Measurements from ENCODE around the gene HS1BP3.

The HS1BP3 gene

DNA sequence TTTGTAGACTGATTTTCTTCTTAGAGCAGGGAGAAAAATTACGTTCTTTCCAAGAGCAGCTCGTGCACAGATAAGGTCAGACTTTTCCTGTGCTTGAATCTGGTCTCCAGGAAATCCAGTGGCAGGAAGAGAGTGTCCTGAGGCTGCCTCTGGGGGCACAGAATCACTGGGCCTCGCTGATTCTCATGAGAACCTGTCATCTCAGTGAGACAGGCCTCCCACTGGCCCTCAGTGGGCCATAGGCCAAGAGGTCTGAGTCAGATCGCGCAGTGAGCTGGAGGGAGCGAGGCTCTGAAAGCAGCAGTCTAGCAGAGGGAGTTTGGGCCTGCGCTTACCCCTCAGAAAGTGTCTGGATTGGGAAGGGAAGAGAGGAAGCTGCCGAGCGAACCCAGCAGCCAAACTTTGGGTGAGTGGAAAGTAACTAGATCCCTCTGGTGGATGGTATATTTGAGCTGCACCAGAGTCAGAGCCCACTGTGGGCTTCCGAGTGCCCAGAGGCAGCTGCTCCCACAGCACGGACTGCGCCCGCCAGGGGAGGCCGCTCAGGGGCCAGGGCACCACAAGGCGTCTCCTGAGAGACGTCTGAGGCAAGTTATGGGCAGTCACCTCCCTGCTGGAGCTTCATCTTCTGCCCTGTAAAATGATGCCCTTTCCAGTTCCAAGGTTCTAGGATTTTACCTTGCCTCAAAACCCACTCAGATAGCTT is 24.2 kb upstream of the HS1BP3 start:
- no peak for DNase-seq (ENCODE audit: low spot score)

DNA sequence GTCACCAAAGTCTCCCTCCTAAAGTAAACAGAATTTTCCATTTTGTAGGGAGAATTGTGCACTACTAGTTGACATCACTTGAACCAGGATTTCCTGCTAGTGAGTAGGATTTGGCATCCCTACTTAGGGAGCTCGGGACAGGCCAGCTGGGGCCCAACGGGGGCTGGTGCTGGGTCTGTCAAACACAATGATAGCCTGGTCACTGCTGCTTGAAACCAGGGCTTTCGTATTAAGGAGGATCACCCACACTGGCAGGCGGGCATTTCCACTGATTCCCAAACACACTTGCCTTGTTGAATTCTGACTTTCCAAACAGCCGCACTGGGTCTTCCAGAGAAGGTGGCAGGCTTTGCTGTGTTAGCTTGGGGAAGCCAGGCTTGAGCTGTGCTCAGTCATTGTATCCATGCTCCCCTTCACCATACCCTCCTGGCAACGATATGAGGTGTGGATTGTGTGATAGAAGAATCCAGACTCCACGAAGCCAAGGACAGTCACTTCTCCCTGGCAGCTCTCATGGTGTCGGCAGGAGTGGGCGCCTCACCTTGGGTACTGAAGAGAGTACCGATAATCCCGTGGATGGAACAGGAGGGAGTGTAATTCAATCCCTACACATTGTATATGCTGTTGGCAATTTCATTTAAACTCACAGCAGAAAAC is 23.5 kb upstream of the HS1BP3 start:
- DNase-seq (ENCODE audit: low spot score), result no peak

DNA sequence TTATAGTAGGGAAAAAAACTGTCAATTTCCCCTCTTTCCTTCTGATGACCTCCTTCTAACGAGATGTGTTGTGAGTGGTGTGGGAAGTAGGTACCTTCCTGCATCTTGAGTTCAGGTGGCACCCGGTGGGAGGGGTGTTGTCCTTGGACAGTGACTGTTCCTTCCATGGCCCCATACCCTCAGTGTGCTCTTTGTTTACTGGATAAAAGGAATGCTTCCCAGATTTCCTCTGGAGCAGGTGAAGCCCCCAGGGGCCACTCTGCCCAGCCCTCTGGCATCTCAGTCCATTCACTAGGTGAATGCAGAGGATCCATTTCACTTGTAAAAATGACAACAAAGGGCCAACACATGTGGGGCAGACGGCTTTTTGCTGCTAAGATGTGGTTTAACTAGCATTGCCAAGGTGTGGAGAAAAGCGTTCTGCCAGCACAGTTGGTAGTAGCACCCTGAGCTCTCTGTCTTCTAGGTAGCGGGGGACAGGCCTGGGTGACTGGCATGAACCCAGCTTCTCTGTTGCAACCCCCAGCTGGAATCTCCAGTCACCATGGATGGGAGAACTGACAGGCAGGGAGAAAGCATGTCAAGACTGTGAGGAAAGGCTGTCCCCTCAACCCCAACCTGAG is 22.9 kb upstream of the HS1BP3 start:
- DNase-seq (ENCODE audit: low spot score), result no peak

DNA sequence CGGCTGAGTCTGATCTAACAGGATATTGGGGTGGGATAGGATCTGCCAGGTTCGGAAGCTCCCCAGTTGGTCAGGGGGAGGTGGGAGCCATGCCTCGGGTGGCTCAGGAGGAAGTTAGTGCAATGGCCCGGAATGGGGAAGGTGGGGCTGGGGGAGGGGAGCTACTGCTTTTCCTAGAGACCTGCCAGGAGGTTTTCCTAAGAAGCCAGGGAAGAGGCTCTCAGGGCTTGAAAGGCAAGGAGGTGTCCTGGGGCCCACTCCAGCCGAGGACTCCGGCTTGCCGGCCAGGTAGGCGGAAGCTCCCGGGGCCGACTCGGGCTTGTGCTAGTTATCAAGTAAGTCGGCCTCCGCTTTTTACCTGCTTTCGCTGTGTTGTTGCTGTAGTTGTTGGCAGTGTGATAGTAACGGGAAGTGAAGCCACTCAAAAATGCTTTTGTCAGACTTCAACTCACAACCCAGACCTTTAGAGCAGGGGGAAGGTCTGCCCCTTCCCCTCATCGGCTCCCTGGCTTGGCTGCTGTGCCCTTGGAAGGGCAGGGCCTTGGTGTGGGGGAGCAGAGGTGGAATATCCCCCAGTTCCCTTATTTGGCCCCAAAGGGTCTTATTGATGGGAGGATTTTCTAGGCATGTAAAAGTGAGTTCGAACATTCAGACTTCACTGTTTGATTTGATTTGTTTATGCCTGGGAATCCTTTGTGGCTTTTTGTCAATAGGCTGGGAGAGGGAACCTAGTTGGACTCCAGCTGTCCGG is 21.5 kb upstream of the HS1BP3 start:
- no peak for DNase-seq (ENCODE audit: low spot score)

DNA sequence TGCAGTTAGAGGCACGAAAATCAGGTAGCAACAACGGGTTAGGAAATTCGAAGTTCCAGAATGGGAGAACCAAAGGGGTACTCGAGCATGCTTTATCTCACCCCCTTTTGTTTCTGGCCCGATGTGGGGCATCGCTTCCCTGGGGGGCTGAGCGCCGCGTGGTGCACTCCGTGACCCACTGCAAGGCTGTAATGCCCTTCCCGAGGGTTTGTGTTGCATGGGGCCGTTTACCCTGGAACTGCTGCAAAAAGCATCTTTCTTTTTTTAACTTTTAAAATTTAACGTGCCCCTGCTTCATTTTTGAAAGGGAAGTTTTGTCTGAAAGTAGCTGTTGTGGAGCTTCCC is 20.8 kb upstream of the HS1BP3 start:
- DNase-seq (ENCODE audit: low spot score), result no peak

DNA sequence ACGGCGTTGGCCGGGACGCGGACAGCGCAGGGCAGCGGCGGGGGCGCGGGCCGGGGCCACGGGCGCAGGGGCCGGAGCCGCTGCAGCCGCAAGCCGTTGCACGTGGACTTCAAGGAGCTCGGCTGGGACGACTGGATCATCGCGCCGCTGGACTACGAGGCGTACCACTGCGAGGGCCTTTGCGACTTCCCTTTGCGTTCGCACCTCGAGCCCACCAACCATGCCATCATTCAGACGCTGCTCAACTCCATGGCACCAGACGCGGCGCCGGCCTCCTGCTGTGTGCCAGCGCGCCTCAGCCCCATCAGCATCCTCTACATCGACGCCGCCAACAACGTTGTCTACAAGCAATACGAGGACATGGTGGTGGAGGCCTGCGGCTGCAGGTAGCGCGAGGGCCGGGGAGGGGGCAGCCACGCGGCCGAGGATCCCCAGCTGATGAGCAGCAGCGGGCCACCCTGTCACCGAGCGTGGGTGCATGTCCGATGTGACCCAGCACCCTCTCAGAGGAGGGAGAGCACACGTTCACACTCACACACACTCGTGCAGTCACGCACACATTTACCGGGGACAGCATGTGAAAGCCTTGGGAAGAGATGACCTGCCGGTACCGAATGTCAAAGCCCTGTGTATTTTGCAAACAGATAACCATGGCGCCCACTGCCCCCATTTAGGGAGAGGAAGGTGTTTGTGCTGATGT is 20.3 kb upstream of the HS1BP3 start:
- no peak for DNase-seq (ENCODE audit: low spot score)

DNA sequence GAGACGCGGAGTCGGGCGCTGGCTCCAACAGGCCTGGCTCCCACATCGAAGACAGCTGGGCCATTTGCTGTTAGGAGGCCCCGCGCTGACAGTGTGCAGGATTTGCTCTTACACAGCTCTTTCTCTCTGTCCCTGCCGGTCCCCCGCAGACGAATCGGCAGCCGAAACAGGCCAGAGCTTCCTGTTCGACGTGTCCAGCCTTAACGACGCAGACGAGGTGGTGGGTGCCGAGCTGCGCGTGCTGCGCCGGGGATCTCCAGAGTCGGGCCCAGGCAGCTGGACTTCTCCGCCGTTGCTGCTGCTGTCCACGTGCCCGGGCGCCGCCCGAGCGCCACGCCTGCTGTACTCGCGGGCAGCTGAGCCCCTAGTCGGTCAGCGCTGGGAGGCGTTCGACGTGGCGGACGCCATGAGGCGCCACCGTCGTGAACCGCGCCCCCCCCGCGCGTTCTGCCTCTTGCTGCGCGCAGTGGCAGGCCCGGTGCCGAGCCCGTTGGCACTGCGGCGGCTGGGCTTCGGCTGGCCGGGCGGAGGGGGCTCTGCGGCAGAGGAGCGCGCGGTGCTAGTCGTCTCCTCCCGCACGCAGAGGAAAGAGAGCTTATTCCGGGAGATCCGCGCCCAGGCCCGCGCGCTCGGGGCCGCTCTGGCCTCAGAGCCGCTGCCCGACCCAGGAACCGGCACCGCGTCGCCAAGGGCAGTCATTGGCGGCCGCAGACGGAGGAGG is 19.6 kb upstream of the HS1BP3 start:
- DNase-seq (ENCODE audit: low spot score), result no peak

DNA sequence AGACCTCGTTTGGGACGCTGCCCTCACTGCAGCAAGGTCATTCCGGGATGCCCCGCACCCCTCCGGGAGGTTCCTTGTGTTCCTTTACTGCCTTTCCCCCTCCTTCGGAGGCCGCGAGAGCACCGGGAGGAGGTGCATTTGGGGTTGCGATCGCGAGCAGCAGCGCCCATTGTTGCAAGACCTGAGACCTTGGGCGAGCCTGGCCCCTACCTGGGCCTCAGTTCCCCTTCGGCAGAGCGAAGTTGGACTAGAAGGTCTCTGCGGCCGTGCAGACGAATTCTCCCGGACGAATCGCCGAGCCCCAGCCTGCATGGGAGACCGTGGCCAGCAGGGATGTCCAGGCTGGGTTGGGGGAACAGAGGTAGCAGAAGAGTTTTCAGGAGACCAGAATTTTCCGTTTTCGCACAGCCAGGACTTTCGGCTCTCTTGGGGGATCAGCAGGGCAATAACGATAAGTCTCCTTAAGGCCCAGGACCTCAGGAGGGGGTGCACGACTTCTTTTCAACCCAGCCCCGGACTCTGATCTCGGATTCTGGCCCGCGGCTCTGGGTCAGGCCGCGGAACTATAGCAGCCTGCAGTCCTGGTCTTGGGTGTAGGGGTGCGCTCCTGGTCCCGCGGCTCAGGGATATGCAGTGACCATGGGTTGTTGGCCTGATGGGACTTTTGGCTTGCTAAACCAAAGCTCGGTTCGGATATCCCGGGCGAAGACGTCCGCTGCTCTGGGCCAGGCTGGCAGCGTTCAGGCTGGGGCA is 18.8 kb upstream of the HS1BP3 start:
- no peak for DNase-seq (ENCODE audit: low spot score)

DNA sequence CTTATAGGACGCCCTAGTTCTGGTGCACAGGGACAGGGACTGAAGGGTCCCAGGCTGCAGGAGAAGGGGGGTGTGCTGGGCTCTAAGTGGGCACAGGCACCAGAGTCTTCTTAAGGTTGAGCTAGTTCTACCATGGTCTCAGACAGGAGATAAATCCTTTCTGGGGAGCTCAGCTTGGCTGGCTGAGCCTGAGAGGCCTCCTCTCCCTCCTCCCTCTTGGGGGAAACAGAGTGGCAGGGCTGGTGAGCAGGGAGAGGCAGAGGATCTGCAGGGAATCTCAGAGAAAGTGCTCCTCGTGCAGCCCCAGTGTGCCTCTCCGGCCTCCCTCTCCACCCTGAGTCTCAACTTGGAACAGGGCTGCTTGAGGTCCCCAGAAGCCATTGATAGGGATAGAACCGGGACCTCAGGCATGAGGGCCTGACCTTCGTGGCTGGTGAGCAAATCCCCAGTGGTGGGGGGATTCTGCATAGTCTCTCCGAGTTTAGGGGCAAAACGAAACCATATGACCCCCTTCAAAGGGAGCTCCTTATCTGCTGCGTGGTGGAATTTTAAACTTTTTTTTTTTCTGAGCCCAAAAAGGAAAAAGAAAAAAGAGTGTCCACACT is 18.1 kb upstream of the HS1BP3 start:
- no peak for DNase-seq (ENCODE audit: low spot score)

DNA sequence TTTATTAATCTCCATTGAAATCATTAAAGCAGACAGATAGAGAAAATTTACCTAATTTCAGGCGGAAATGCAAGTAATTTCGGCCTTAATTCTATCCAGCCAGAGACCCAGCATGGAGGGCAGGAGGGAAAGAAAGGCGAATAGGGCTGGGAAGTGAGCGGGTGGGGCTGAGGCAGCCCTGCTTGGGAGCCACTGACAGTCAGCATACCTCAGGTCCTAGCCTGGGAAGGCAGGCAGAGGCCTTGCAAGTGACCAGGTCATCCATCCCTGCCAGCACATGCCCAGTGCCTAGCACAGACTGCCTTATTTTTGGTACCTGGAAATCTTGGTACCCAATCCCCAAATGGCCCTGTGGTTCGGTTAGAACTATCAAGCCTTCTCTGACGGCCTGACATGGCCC is 17.6 kb upstream of the HS1BP3 start:
- no peak for DNase-seq (ENCODE audit: low spot score)

DNA sequence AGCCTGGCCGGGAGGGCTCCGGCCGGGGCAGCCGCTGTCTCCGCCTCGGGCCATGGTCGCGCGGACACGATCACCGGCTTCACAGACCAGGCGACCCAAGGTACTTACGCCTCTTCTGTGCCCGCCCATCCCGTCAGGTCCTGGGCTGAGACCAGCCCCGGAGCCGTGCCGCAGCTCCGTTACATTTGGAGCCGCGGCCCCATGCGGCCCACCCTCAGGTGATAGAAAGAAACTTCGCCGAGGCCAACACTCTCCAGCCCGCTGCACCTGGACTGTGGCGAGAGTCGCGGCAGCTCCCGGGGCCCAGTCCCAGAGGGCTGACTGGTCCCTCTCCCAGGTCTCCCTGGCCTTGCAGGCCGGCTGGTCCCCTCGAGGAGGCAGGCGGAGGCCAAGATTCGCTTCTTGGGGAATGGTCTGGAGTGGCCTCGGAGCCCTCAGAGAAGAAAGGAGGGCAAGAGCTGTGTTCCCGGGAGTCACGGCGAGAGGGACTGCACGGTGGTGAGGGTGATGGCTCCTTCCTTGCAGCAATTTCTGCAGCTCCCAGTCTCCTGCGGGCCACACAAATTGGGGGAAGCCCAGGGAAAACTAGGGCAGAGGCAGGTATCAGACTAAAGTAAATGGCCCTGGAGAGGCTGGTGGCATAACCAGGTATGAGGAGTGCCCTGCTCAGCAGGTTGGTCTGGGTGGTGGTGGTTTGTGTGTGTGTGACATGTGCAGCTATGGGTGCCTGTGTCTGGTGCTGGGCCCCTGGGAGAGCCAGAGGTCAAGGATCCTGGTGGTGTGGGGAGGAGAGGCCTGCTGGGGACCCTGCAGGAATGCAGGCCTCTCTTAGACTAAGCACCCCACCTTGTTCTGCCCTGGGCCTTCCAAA is 16.9 kb upstream of the HS1BP3 start:
- DNase-seq (ENCODE audit: low spot score), result no peak

DNA sequence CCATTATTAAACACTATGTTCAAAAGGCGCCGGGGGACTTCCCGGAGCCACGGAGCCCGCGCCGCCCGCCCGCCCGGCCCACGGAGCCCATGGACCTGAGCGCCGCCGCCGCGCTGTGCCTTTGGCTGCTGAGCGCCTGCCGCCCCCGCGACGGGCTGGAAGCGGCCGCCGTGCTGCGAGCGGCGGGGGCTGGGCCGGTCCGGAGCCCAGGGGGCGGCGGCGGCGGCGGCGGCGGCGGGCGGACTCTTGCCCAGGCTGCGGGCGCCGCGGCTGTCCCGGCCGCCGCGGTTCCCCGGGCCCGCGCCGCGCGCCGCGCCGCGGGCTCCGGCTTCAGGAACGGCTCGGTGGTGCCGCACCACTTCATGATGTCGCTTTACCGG is 16.2 kb upstream of the HS1BP3 start:
- no peak for DNase-seq (ENCODE audit: low spot score)

DNA sequence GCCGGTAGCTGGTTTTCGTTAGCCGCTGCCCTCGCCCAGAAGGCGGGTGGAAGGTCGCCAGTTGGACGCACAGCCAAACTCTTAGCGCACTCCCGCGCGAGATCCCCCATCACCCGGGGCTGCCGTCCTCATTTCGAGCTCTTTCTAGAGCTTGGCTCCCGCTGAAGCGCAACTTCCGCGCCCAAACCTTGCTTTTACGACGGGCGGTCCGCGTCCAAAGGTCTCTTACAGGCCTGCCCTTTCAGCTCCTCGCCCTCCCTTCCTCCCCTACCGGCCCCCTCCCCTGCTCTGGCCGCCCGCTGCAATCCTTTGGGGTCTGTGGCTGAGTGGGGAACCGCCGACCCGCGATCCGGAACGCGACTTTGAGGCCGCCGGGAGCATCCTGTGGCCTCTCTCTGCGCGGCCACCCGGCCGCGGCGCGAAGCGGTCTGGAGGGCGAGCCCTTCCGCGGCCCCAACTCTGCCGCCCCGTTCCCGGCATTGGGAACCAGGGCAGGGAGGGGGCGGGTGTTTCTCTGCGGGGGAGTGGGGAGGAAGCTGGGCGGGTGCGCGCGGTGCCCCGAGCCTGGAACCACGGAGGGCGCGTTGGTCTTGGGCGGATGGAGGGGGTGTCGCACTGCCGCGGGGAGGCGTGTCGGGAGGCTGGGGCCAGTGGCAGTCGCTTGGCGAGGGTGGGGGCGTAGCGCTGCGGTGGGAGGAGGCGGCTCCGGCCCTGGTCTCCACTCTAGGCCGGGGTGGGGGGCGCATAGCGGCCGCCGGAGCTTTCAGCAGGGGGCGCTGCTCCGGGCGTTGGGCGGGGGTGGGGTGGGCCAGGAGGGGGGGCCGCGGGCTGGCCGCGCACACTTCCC is 15.6 kb upstream of the HS1BP3 start, which contains the start of gene GDF7:
TSS of gene GDF7 (plus strand) at position 841 of the 847 bp plus-strand sequence. CDS start 96 bp downstream, outside the sequence.
- no peak for DNase-seq (ENCODE audit: low spot score)

DNA sequence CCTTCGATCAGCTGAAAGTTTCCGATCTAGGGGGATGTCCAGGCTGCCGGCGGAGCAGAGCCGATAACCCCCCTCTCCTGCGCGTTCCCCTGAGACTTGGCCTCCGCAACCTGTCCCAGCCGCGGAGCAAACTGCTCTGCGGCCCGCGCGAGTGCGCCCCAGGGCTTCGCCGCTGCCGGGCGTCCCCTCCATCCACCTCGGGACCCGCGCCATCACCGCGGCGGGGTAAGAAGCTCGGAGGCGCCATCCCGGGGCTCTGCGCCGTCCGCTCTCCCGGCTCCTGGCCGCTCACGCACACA is 15.1 kb upstream of the HS1BP3 start:
- no peak for DNase-seq (ENCODE audit: low spot score)

DNA sequence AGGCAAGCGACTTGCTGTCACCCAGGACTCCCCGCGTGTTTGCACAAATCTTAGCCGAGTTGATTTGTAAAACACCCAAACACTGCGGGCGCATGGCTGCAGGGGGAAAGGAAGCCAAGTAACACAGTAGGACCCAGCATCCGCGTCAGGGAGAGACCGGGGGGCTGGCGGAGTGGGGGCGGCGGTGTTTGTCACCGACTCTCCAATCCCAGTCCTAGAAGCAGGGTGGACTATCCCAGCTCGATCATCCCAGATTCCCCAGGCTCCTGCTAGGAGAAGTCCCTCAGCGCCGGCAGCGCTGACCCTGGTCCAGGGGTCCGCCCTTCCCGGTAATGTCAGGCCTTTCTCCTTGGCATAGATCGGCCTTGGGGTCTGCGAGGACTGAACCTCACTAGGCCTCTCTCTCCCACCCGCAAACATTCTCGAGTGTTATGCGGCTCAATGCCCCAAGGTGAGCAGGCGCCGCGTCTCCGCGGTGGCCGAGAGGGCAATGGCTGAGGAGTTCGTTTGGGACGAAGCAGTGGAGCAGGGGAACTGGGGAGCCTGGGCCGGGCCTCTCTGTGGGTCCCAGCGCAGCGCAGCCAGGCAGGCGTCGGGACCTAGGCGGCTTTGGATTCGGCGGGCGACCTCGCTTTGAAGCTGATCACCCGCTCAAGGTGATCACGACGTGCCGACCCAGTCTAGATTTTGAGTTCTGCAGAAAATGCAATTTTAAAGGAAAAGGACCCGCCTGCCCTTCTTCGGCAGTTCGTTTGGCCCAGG is 14.5 kb upstream of the HS1BP3 start:
- no peak for DNase-seq (ENCODE audit: low spot score)

DNA sequence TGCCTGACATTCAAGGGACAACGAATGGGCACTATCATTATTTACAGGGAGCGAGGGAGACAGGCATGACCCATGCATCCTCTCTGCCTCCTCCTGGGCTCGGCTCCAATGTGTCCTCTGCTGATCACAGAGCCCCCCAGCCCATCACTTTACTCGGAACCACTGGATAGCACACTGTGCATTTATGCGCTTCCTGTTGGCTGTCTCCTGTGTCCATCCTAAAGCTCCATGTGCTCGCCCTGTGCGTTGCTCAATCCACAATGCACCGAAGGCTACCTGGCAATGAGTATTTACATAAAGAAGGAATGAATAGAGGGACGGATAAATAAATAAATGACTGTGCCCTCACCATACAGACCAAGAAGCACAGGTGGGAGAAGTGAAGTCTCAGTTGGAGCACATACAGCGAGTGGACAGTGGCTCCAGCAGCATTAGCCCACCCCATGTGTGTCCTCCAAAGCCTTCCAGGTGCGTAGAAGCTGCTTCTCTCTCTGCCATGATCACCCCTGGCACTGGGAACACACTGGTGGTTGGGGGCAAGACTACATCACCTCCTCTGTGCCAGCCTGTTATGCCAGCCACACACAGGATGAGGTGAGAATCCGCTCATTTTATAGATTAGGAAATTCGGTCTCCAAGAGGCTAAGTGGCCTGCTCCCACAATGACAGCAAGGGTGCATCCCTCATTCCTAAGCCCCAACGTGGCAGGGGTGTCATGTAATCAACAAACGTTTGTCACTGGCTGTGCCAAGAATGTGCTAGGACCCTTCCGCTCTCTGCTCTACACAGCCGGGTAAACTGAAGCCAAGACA is 13.7 kb upstream of the HS1BP3 start:
- DNase-seq (ENCODE audit: low spot score), result no peak

DNA sequence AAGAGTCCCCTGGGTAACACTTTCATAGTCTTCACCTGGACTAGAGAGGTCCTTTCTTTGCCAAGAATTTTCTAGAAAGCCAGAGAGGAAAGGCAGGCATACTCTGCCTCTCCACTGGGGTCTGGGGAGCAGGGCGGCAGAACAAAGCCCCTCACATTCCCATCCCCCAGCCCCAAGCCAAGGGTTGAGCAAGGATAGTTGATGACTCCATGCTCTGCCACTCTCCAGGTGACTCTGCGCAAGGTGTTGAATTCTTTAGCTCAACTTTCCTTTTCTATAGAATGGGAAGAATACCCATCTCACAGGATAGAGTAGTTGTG is 13.1 kb upstream of the HS1BP3 start:
- DNase-seq (ENCODE audit: low spot score), result no peak

Measured in Ammon's horn (tissue), 1 donor.